Measurements from ENCODE around the gene VAMP5. TPM values are rescaled to one million over a fixed set of nuclear protein-coding genes. Genes with fewer than 3 reads are reported as not detected.
A peak's percentile ranks its signal among the peaks of the same experiment; 100 is the strongest.

Gene VAMP5
- total and polyA plus RNA-seq, 9 of the 15 experiments (the other 6 are each of a cell fraction or from before 2014, with no cell fraction given): 0.54 to 1.9 (median 1.5) TPM; not detected in 2

- TF ChIP-seq CBFB (CRISPR knock-in tag; IDR thresholded peaks at IDR 0.05) (no peak; the same call in 1 of the 2 replicates), RNF219 (CRISPR knock-in tag; IDR thresholded peaks at IDR 0.05) (no peak), ZNF282 (CRISPR knock-in tag; IDR thresholded peaks at IDR 0.05) (no peak), RBM17 (IDR thresholded peaks at IDR 0.05; ENCODE audit: borderline replicate concordance, low read depth, low read length) (no peak), TCF3 (CRISPR knock-in tag; IDR thresholded peaks at IDR 0.05) (no peak), ZBTB9 (CRISPR knock-in tag; IDR thresholded peaks at IDR 0.05) (no peak; the same call in 1 of the 2 replicates), ZNF23 (CRISPR knock-in tag; IDR thresholded peaks at IDR 0.05) (no peak), NFATC3 (IDR thresholded peaks at IDR 0.05) (no peak), MLLT1 (IDR thresholded peaks at IDR 0.05) (no peak), CAMTA2 (CRISPR knock-in tag; conservative IDR thresholded peaks at IDR 0.05) (no peak), JUNB (CRISPR knock-in tag; conservative IDR thresholded peaks at IDR 0.05) (no peak), YY1 (IDR thresholded peaks at IDR 0.05; ENCODE audit: borderline replicate concordance in 1 of 3, control insufficient read depth in 1 of 3, extremely low read depth in 1 of 3, insufficient read depth in 3 of 3, insufficient read length in 1 of 3, insufficient replicate concordance in 2 of 3, low read depth in 1 of 3, low read length in 2 of 3) (peak in 1 of 3 experiments; percentile 32), GATAD2A (IDR thresholded peaks at IDR 0.05) (no peak), CBX5 (IDR thresholded peaks at IDR 0.05; ENCODE audit: borderline replicate concordance, low read depth) (no peak), HOXB6 (CRISPR knock-in tag; IDR thresholded peaks at IDR 0.05; ENCODE audit: borderline replicate concordance) (no peak), TAF1 (IDR thresholded peaks at IDR 0.05; ENCODE audit: control insufficient read depth, extremely low read depth, insufficient read depth, low read length, severe bottlenecking) (no peak), MCM3 (IDR thresholded peaks at IDR 0.05) (no peak), SRSF3 (IDR thresholded peaks at IDR 0.05; ENCODE audit: insufficient read depth, low read length) (no peak), PREB (CRISPR knock-in tag; IDR thresholded peaks at IDR 0.05) (0 out of 2 replicates have a peak, but pooled peaks have one; percentile 4), HOMEZ (CRISPR knock-in tag; IDR thresholded peaks at IDR 0.05) (no peak)
These were observed 18.4 kb downstream of the VAMP5 start, which contains the start of gene TMEM150A (continued) for GRCh38 chr2:85602476-85603234.

Measured in K562 (cell line).